NCI-H774 (cell line): Measurements from ENCODE around the gene PYROXD2.

Experiments
- DNase-seq: peaks from one replicate; lab custom pipeline; 2025; lab: John Stamatoyannopoulos, UW

The PYROXD2 gene

GRCh38 chr10:98433881-98434732 lies 19.1 kb upstream of the PYROXD2 start:
- DNase-seq = no peak

- DNase-seq = no peak
Measured at GRCh38 chr10:98433371-98433770, 18.4 kb upstream of the PYROXD2 start.

- no peak for DNase-seq
Measured at GRCh38 chr10:98432330-98432729, 17.3 kb upstream of the PYROXD2 start.

GRCh38 chr10:98431016-98431415 lies 16.0 kb upstream of the PYROXD2 start:
- DNase-seq = no peak

DNA sequence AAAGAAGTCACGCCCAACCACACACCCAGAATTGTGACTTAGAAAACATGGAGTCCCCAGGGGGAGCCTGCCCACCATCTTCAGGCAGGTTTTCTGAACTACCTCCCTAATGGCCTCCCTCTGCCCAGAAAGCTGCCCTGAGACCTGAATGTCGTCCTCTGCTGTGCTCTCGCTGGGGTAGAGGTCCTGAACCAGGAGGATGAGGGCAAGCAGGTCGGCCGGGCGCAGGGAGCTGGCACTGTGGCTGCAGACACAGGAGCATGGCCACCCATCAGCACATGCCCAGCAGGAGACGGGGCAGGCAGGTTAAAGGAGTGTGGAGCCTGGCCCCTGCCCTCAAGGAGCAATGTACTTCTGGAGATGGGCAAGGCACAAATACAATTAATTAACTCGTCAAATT lies 15.4 kb upstream of the PYROXD2 start:
- DNase-seq = no peak

GRCh38 chr10:98429320-98430072 lies 14.5 kb upstream of the PYROXD2 start:
- no peak for DNase-seq

DNA sequence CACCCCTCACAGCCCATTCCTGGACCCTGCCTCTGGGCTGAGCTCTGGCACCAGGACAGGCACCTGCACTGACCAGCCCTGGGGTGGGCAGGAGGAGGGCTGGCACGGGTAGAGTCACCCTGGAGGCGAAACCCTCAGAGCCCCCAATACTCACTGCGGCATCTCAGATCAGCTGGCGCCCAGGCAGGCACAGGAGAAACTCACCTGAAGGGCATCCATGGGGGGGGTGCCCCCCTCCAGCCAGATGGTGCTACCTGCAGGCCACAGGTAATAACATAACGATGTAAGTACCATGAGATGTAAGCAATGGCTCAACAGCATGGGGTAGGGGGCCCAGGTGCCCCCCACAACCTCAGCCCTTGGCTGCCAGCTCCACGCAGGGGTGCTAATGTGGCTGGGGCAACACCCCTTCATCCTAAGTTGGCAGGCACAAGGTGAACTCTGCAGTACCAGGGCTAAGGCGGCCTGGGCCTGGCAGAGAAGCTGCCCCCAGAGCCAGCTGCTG lies 12.1 kb upstream of the PYROXD2 start:
- DNase-seq = no peak

DNA sequence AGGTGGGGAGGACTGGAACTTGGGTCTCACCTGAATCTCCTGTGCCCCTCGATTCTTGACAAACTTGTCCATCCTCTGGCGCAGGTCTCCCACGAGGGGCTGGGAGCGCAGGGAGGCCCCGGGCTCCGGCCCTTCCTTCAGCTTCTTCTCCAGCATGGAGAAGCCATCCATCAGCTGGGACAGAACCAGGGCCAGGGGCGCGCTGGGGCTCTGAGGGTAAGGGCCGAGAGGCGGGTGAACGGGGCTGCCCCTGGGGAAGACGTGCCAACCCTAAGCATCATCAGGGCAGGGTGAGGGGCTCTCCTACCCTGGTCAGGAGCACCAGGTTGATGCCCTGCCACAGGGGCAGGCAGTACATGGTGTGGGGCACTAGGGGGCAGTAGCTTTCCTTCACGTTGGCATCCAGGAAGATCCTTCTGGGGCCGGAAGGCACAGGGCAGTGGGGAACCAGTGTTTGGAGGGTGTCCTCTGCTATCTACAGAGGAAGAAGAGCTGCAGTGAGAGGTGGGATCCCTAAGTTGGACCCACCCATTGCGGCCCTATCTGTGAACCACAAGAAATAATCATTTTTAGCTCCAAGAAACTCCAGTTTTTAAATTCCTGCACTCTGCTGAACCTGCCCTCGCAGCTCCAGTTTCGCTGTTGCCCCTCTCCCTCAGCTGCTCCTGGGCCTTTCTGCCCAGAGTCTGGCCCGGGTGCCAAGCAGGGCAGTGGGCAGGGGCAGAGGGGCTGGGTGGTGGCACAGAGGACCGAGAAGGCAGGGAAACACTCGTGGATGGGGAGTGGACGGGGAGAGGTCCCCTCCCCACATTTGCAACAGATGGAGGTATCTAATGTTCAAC lies 10.8 kb upstream of the PYROXD2 start:
- no peak for DNase-seq

GRCh38 chr10:98424295-98425254 lies 9.6 kb upstream of the PYROXD2 start:
- DNase-seq = no peak

- no peak for DNase-seq
Measured at GRCh38 chr10:98423691-98424120, 8.7 kb upstream of the PYROXD2 start.

DNA sequence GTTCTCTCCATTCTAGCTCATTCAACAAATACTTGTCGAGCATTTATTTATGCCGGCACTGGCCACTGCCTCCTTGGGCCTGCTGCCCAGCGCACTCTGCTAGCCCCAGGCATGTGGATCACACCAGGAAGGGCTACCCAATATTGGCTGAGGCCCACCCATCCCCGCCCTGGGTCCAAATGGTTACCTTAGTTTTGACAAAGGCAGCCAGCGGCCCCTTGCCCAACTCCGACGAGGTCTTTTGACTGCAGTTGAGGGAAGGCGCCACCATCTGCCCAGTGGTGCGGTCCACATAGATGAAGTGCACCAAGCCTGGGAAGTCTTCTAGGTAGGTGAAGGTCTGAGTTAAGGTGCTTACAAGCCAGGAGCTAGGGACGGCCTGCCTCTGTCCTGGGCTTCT lies 7.2 kb upstream of the PYROXD2 start:
- no peak for DNase-seq

GRCh38 chr10:98420786-98421185 lies 5.8 kb upstream of the PYROXD2 start:
- DNase-seq = no peak

- DNase-seq = no peak
Measured at GRCh38 chr10:98419469-98420261, 4.7 kb upstream of the PYROXD2 start.

DNA sequence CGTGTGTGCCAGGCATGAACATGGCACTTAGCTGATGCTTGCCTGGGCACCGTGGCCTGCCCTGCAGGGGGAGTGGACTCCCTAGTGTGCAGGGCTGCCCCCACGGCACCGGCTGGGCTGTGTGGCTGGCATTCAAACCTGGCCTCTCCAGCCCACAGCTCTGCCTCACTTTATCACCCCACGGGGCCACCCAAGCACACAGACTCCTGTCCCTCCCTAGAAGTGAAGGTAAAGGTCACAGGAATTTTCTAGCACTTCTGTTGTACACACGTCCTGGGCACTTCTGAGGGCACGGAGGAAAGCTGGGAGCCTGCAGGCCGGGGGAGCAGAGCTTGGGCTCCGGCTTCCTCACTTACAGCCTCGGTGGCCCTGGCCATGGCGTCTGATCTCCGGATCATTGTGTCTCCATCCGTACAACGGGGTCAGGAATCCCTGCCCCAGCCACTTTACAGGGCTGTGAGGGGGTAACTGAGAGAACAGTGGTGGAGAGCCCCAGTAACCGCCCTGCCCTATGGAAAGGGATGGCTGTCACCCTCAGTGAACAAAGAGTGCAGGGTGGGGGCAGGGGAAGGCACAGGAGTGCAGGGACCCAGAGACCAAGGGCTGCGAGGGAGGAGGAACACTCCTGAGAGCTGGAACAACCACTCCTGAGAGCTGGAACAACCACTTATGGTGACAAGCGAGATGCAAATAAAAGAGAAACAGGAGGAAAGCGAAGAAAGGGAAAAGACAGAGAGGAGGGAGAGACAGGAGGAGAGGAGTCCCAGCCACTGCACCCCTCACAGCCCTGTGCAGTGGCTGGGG lies 3.9 kb upstream of the PYROXD2 start:
- DNase-seq = no peak

DNA sequence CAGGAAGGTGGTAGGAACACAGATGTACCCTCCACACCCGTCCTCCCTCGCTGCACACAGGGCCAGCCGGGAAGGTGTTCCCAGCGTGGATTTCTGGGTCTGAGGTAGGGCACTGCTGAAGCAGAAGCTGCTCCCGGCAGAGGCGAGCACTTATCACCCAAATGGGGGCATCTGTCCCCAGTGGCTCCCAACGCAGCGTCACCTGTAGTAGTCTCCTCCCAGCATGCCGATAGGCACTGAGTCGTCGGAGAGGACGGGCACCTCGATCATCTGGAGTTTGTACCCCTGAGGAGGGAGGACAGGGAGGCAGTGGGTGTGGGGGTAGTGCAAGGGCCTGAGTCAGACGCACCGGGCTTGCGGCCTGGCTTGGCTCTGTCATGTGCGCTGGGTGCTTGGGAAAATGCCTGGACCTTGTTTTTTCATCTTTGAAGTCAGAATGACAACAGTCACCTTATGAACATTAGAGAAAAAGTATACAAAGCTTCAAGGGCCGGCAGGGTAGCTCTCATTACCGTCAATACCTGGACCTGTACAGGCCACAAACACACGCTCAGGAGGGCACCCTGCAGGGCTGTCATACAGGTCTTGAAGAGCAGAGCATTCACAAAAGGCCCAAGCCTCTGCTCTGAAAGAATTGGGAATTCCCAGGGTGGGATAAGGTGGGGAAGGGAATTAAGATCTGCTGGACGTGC lies 3.1 kb upstream of the PYROXD2 start:
- DNase-seq = no peak

DNA sequence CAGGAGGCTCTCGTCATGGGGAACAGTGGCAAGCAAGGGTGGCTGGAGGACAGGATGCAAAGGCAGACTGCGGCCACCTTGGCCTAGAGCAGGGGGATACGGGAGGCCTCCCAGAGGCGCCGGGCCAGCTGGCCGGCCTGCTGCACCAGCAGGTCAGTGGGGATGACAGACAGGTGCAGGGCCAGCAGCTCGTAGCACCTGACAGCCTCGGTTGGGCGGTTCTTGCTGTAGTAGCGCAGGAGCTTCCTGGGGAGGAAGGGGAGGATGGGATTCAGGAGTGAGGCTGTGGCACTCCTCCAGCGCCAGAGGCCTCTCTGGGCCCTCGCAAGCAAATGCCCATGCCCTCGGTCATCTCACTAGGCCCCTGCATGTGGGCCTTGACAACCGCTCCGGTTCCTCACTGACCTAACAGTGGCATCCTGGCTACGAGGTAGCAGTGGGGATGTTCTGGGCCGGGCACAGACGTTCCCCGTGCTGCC lies 2.5 kb upstream of the PYROXD2 start:
- DNase-seq = no peak

DNA sequence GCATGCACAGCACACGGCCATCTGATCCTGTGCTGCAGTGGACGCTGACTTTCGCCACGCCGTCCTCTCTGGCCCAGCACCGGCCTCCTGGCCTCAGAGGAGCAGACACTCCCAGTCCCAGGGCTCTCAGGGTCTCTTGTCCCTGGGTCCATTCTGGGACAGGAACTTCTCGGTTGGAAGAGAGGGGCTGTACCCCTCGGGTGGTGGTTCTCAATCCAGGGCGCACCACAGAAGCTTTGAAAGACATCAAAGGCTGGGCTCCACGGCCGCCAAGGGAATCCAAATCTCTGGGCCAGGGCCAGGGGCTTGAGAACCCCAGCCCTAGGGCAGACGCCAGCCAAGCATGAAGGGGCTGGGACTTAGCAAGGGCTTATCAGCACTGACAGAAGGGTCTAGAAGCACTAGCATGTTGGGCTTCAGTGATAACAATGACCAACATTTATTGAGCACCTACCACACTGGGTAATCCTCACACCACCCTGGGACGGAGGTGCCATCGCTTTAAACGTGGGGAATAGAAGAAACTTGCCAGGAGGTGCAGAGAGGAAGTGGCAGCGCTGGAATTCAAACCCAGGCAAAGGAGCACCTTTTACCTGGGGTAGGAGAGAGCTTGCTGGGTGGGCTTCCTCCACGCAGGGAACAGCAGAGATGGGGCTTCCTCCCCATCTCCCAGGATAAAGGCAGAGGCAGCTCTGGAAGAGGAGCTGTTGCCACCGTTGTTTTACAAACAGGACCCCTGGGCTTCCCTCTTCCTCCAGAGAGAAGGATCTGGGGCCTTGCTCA lies 1.8 kb upstream of the PYROXD2 start:
- no peak for DNase-seq

GRCh38 chr10:98415731-98416119 lies 743 bp upstream of the PYROXD2 start:
- DNase-seq = no peak
